SK-N-MC (cell line): ENCODE results near the gene CEP78.

Experiments used
- EZH2 ChIP-seq: fragments of 200-600 bp; sonication (generic); IDR thresholded peaks from one replicate; pipeline ENCODE4 v1.6.1; 2017; ENCODE audit warnings: antibody characterized with exemption
- FOXP2 ChIP-seq: optimal IDR thresholded peaks from 2 replicates; pipeline ENCODE3; 2011; ENCODE audit warnings: mild to moderate bottlenecking, moderate library complexity; ENCODE audit not compliant: insufficient read depth; ENCODE audit errors: extremely low read length, control extremely low read depth
- POLR2AphosphoS5 ChIP-seq: IDR thresholded peaks from 2 replicates; pipeline ENCODE4 v1.6.1; 2012; ENCODE audit warnings: mild to moderate bottlenecking, low read depth, low read length, borderline replicate concordance

GRCh38 chr9:78242041-78242440 is 6.2 kb downstream of the CEP78 start:
- no peak for TF ChIP-seq POLR2AphosphoS5
- no peak for TF ChIP-seq EZH2
- TF ChIP-seq FOXP2, result no peak
